ENCODE data around the gene PLSCR2.
"Not testable (repeated sequence)": the region's sequence is repeated elsewhere in the genome, so short reads cannot be mapped to it uniquely, and the experiment has no call there.

Gene PLSCR2

GRCh38 chr3:146469150-146470017 is at the start of gene PLSCR2:
PLSCR2 (minus strand) TSS chr3:146469561; CDS start chr3:146459904, 9,657 bp downstream.
- peak; percentile 54 to 59 for DNase-seq (ENCODE audit: low read depth in 2 of 2)

GRCh38 chr3:146517684-146518435 is 48.5 kb upstream of the PLSCR2 start:
- DNase-seq (ENCODE audit: low read depth in 2 of 2), result no peak

- DNase-seq (ENCODE audit: low read depth in 2 of 2), result no peak
Measured at GRCh38 chr3:146513386-146514051, 44.2 kb upstream of the PLSCR2 start.

GRCh38 chr3:146511402-146512134 is 42.2 kb upstream of the PLSCR2 start:
- DNase-seq (ENCODE audit: low read depth in 2 of 2), result no peak

- no peak for DNase-seq (ENCODE audit: low read depth in 2 of 2)
Measured at GRCh38 chr3:146507331-146508120, 38.2 kb upstream of the PLSCR2 start.

- DNase-seq (ENCODE audit: low read depth in 2 of 2), result no peak
Measured at GRCh38 chr3:146505516-146505915, 36.2 kb upstream of the PLSCR2 start.

- no peak for DNase-seq (ENCODE audit: low read depth in 2 of 2)
Measured at GRCh38 chr3:146504498-146505197, 35.3 kb upstream of the PLSCR2 start.

GRCh38 chr3:146503461-146504202 is 34.3 kb upstream of the PLSCR2 start:
- no peak for DNase-seq (ENCODE audit: low read depth in 2 of 2)

- DNase-seq (ENCODE audit: low read depth in 2 of 2), result no peak
Measured at GRCh38 chr3:146502887-146503460, 33.6 kb upstream of the PLSCR2 start.

GRCh38 chr3:146501752-146502151 is 32.4 kb upstream of the PLSCR2 start:
- no peak for DNase-seq (ENCODE audit: low read depth in 2 of 2)

- no peak for DNase-seq (ENCODE audit: low read depth in 2 of 2)
Measured at GRCh38 chr3:146499701-146500100, 30.3 kb upstream of the PLSCR2 start.

- DNase-seq (ENCODE audit: low read depth in 2 of 2), result no peak
Measured at GRCh38 chr3:146498002-146498736, 28.8 kb upstream of the PLSCR2 start.

GRCh38 chr3:146497145-146497843 is 27.9 kb upstream of the PLSCR2 start:
- DNase-seq (ENCODE audit: low read depth in 2 of 2), result not testable (repeated sequence)

GRCh38 chr3:146496726-146497125 is 27.4 kb upstream of the PLSCR2 start:
- DNase-seq (ENCODE audit: low read depth in 2 of 2), result no peak

- no peak for DNase-seq (ENCODE audit: low read depth in 2 of 2)
Measured at GRCh38 chr3:146496251-146496650, 26.9 kb upstream of the PLSCR2 start.

GRCh38 chr3:146493761-146494160 is 24.4 kb upstream of the PLSCR2 start:
- no peak for DNase-seq (ENCODE audit: low read depth in 2 of 2)

- no peak for DNase-seq (ENCODE audit: low read depth in 2 of 2)
Measured at GRCh38 chr3:146493221-146493620, 23.9 kb upstream of the PLSCR2 start.

GRCh38 chr3:146491303-146491702 is 21.9 kb upstream of the PLSCR2 start:
- no peak for DNase-seq (ENCODE audit: low read depth in 2 of 2)

Data from stimulated activated CD8-positive, alpha-beta memory T cell treated with anti-CD3 and anti-CD28 coated beads, Interleukin-15, amount 100 ng/mL, for 4 hours (primary cell).